H1 (cell line): ENCODE results near the gene PDHX.

Experiments
- CEBPB ChIP-seq: IDR thresholded peaks from 2 replicates; pipeline ENCODE4 v1.6.1; 2012; ENCODE audit warnings: low read depth, low read length
- CHD2 ChIP-seq: IDR thresholded peaks from 2 replicates; pipeline ENCODE4 v1.6.1; 2012; ENCODE audit warnings: low read length, improper control_type of control experiment
- CTCF ChIP-seq, 3 experiments: IDR thresholded peaks; 1 replicate in 2 of 3; 2 replicates in 1 of 3; pipeline versions ENCODE4 v1.5.1 to v1.6.1; 2011; ENCODE audit warnings: low read length in 3 of 3, mild to moderate bottlenecking in 3 of 3, inconsistent platforms in 2 of 3, low read depth in 1 of 3, moderate library complexity in 1 of 3; ENCODE audit not compliant: insufficient read depth in 1 of 3; ENCODE audit errors: control extremely low read depth in 1 of 3
- EGR1 ChIP-seq: IDR thresholded peaks from 2 replicates; pipeline ENCODE4 v1.6.1; 2011; ENCODE audit warnings: low read depth, low read length, borderline replicate concordance
- EZH2 ChIP-seq: fragments of 200-600 bp; sonication (generic); IDR thresholded peaks from 2 replicates; pipeline ENCODE4 v1.7.1; 2012; ENCODE audit warnings: low read depth, mild to moderate bottlenecking, moderate library complexity, low read length, inconsistent platforms; ENCODE audit not compliant: severe bottlenecking
- GABPA ChIP-seq: IDR thresholded peaks from 2 replicates; pipeline ENCODE4 v1.6.1; 2011; ENCODE audit warnings: mild to moderate bottlenecking, low read length, moderate library complexity, borderline replicate concordance; ENCODE audit not compliant: insufficient read depth
- POLR2A ChIP-seq, 2 experiments: IDR thresholded peaks; 1 replicate in 1 of 2; 2 replicates in 1 of 2; pipeline ENCODE4 v1.6.1; 2011; ENCODE audit warnings: low read depth in 2 of 2, low read length in 2 of 2, mild to moderate bottlenecking in 2 of 2; ENCODE audit errors: control extremely low read depth in 1 of 2
- POLR2AphosphoS5 ChIP-seq: IDR thresholded peaks from 2 replicates; pipeline ENCODE4 v1.6.1; 2011; ENCODE audit warnings: low read depth, low read length
- POU5F1 ChIP-seq: IDR thresholded peaks from 2 replicates; pipeline ENCODE4 v1.6.1; 2011; ENCODE audit warnings: low read depth, mild to moderate bottlenecking, low read length, moderate library complexity
- RAD21 ChIP-seq, 2 experiments: IDR thresholded peaks in 1 of 2; conservative IDR thresholded peaks in 1 of 2; 2 replicates each; pipeline ENCODE4 v1.6.1; 2011; ENCODE audit warnings: low read depth in 2 of 2, low read length in 2 of 2, improper control_type of control experiment in 1 of 2, inconsistent platforms in 1 of 2, mild to moderate bottlenecking in 1 of 2, moderate library complexity in 1 of 2
- SIN3A ChIP-seq, 2 experiments: IDR thresholded peaks in 1 of 2; conservative IDR thresholded peaks in 1 of 2; 2 replicates each; pipeline ENCODE4 v1.6.1; 2011 to 2012; ENCODE audit warnings: low read length in 2 of 2, improper control_type of control experiment in 1 of 2, low read depth in 1 of 2, mild to moderate bottlenecking in 1 of 2
- ZNF274 ChIP-seq: IDR thresholded peaks from 2 replicates; pipeline ENCODE4 v1.7.0; 2012; ENCODE audit warnings: low read length, borderline replicate concordance; ENCODE audit errors: extremely low read depth

GRCh38 chr11:34957206-34957605, 40.8 kb downstream of the PDHX start:
- TF ChIP-seq SIN3A (conservative IDR thresholded peaks at IDR 0.05 in 1 of 2, IDR thresholded peaks at IDR 0.05 in 1 of 2; ENCODE audit: low read depth in 1 of 2, low read length in 2 of 2) (no peak), EGR1 (no peak), CTCF (IDR thresholded peaks at IDR 0.05; ENCODE audit: control extremely low read depth in 1 of 3, insufficient read depth in 1 of 3, low read depth in 1 of 3, low read length in 3 of 3) (no peak), POU5F1 (no peak), ZNF274 (no peak), CHD2 (no peak), EZH2 (no peak), POLR2AphosphoS5 (no peak), CEBPB (no peak), GABPA (no peak), POLR2A (IDR thresholded peaks at IDR 0.05; ENCODE audit: control extremely low read depth in 1 of 2, low read depth in 2 of 2, low read length in 2 of 2) (no peak), RAD21 (IDR thresholded peaks at IDR 0.05 in 1 of 2, conservative IDR thresholded peaks at IDR 0.05 in 1 of 2; ENCODE audit: low read depth in 2 of 2, low read length in 2 of 2) (no peak)
